ENCODE data around the gene RNF31. TPM values are rescaled to one million over a fixed set of nuclear protein-coding genes. Genes with fewer than 3 reads are reported as not detected.

Gene RNF31
- total and polyA plus RNA-seq, 2 donors (not counting 1 experiment from before 2014, with no cell fraction given), result 69.8 to 103 TPM

DNA sequence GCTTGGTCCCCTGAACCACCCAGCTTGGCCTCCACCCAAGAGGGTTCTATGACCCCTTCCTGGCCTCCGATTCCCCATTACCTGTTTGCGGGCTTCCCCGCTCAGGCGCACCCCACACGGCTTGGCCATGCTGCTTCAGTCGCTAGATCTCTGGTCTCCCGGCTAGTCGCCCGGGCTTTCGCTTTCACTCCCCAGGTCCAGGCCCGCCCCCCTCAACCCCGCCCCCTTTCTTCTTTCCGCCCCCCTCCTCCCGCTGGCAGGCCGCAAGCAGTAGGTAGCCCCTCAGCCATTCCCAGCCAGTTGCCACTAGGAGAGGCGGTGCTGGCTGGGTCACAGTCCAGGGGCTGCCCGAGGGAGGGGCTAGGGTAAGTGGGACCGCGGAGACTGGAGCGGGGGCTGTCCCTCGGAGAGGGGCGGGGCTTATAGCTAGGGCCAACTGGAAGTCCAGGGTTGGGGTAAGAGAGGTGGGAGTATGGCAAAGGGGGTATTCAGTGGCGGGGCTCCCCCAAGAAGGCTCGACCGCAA is 783 bp upstream of the RNF31 start, which contains the start of gene PSME2:
Gene PSME2, minus strand, starts transcription at position 158 of the 525 bp plus-strand sequence. Its CDS starts 29 bp downstream, at position 129.
- ATAC-seq (ENCODE audit: low read depth) (peak; percentile 72), DNase-seq (peak; percentile 93)
- Histone ChIP-seq H3K9ac (ENCODE audit: low read length) (peak within 1 kb of the TSS; percentile 83), H3K4me3 (ENCODE audit: control extremely low read depth in 1 of 5, extremely low read depth in 1 of 5, insufficient read depth in 1 of 5, low read depth in 2 of 5, low read length in 4 of 5) (peak within 1 kb of the TSS; percentile 83 to 95 (median 94)), H3K27me3 (replicated peaks in 1 of 4; ENCODE audit: control extremely low read depth in 1 of 4, control insufficient read depth in 3 of 4, insufficient read depth in 4 of 4, low read length in 3 of 4) (no peaks in the 10 kb centered on the region), H3K36me3 (replicated peaks in 1 of 2; ENCODE audit: control extremely low read depth in 1 of 2, control insufficient read depth in 1 of 2, extremely low read depth in 1 of 2, insufficient read depth in 2 of 2, low read length in 1 of 2) (peaks cover 2 to 52% of the 10 kb centered on the region in 2 experiments), H3K4me2 (replicated peaks; ENCODE audit: low read depth, low read length, poor library complexity, severe bottlenecking) (peak within 1 kb of the TSS; percentile 90), H4K20me1 (ENCODE audit: control insufficient read depth, insufficient read depth, low read length, poor library complexity, severe bottlenecking) (peaks cover 42% of the 10 kb centered on the region), H3K4me1 (ENCODE audit: control insufficient read depth in 2 of 2, insufficient read depth in 2 of 2, low read length in 2 of 2) (peaks cover 25 to 40% of the 10 kb centered on the region in 2 donors), H2AFZ (ENCODE audit: insufficient read depth, low read depth, low read length, poor library complexity, severe bottlenecking) (peak within 1 kb of the TSS; percentile 83), H3K27ac (ENCODE audit: low read length in 2 of 2) (peak within 1 kb of the TSS; percentile 77 to 90), H3K9me3 (ENCODE audit: control extremely low read depth in 1 of 3, control insufficient read depth in 2 of 3, insufficient read depth in 1 of 3, low read length in 2 of 3) (no peaks in the 10 kb centered on the region), H3K79me2 (ENCODE audit: control insufficient read depth, insufficient read depth, low read length) (peaks cover 80% of the 10 kb centered on the region)
- intact Hi-C loops (cut with micrococcal nuclease), result loop anchor here (1.0 to 10.0 kb wide), 7 partner anchors 10 to 1052 kb away; partner anchors contain the start of genes ACIN1, C14orf119, GMPR2 and IPO4
- POLR2A ChIA-PET, result interaction anchor here (0.6 to 4.1 kb wide), 16 partner anchors 8 to 285 kb away, joined by 3 to 43 read pairs (median 4); partner anchors contain the start of genes CHMP4A, DCAF11, IRF9 and NRL
- Mint-ChIP-seq H3K4me3 (peak within 1 kb of the TSS; percentile 95), H3K4me1 (peaks cover 56% of the 10 kb centered on the region), H3K27me3 (no peaks in the 10 kb centered on the region), H3K27ac (peak within 1 kb of the TSS; percentile 95), H3K9me3 (ENCODE audit: insufficient read depth) (no peaks in the 10 kb centered on the region)
- TF ChIP-seq, protein P1, sequence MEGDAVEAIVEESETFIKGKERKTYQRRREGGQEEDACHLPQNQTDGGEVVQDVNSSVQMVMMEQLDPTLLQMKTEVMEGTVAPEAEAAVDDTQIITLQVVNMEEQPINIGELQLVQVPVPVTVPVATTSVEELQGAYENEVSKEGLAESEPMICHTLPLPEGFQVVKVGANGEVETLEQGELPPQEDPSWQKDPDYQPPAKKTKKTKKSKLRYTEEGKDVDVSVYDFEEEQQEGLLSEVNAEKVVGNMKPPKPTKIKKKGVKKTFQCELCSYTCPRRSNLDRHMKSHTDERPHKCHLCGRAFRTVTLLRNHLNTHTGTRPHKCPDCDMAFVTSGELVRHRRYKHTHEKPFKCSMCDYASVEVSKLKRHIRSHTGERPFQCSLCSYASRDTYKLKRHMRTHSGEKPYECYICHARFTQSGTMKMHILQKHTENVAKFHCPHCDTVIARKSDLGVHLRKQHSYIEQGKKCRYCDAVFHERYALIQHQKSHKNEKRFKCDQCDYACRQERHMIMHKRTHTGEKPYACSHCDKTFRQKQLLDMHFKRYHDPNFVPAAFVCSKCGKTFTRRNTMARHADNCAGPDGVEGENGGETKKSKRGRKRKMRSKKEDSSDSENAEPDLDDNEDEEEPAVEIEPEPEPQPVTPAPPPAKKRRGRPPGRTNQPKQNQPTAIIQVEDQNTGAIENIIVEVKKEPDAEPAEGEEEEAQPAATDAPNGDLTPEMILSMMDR (IDR thresholded peaks at IDR 0.05), result no peak
- no peak for TF ChIP-seq EZH2 (IDR thresholded peaks at IDR 0.05; ENCODE audit: borderline replicate concordance, insufficient read depth, low read depth, low read length, poor library complexity, severe bottlenecking)
- WGBS (ENCODE audit: insufficient coverage), result 0% methylated on average over 15 of the region's 25 CpGs
- CTCF ChIA-PET, result interaction anchor here (0.6 to 6.2 kb wide), 15 partner anchors 8 to 586 kb away, joined by 3 to 62 read pairs (median 5); partner anchors contain the start of genes DCAF11, IRF9, MDP1 and NRL
